Activated CD8-positive, alpha-beta memory T cell treated with anti-CD3 and anti-CD28 coated beads, Interleukin-2, amount 50 U/mL, for 1 hour (primary cell): Measurements from ENCODE around the gene ATXN1.
A peak's percentile ranks its signal among the peaks of the same experiment; 100 is the strongest.

ENCODE experiments used
- DNase-seq: peaks from one replicate; pipeline ENCODE4 v3.0.0-alpha.2; 2020; ENCODE audit errors: extremely low read depth

Gene ATXN1

DNA sequence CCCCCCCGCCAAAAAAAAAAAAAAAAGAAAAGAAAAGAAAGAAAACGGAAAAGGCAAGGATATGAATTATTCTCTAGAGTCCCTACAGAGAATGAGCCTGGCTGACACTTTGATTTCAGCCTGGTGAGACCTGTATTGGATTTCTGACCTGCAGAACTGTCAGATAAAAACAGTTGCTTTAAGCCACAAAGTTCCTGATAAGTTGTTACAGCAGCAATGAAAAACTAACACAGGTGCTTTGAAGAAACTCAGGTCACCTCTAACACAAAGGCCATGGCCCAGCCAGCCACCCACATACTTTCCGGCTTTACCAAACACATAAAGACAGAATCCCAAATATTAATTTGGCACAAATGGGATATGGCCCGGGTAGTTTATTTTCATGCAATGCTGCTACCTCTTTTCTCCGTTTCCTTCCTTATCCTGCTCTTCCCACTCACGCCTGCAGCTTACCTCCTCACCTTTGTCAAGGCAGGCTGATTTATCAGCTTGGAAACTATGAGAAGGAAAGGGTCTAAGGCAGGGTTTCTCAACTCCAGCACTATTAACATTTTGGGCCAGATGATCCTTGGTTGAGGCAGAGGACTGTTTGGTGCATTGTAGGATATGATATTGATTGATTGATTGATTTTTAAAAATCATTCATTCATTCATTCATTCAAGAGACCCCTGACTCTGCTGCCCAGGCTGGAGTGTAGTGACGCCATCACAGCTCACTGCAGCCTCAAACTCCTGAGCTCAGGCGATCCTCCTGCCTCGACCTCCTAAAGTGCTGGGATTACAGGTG is 88.1 kb downstream of the ATXN1 start:
- DNase-seq = no peak

DNA sequence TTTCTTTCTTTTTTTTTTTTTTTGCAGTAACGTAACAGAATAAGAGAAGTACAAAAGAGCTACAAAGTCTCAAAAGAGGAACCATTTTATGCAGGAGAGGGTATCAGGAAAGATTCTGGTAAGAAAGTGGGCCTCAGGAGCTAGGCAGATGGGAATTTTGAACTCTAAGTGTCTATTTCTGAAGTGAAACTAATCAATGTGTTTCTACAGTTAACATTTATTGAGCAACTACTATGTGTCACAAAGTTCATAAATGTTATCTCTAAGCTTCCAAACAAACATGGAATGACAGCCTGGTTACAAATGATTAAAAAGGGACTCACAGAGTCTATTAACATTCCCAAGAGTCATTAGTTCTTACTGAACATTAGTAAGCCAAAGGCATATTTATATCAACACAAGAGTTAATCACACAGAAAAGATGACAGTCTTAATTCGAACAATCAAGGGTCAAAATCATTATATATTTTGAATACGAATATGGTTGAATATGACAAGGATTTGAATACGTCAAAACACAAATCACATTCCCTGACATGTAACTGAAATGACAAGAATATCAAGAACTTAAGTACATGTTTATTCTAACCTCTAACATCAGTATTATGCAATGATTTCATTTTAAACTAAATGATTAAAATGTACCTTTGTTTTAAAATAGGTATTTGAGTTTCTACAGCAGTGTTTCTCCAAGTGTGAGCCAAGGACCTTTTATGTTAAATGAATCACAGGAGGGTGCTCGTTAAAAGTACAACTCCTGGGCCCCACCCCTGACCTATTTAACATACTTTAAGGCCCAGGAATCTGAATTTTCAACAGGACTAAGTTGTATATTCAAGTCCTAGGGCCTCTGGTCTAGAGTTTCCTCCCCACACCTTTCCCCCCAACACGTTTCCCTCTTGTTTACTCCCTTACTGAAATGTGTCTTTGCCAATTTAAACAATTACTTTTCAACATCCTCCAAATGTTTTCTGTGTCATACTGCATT is 89.7 kb downstream of the ATXN1 start:
- DNase-seq = no peak

DNA sequence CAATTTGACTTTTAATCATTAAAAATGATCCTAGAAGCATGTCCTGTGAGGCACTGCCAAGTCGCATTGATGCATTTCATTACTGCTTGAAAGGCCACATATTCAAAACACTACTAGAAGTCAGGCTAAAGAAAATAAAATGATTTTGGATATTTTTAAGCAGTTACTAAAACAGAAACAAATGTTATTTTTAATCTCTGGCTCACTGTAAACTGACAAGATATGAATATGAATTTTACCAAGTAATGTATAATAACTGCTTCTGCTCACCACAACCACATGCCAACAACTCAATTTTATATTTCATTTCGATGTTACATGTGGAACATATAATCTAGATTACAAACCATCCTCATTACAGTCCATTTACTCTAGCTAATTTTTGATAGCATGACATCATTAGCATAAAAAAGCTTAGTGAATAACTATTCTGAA is 90.6 kb downstream of the ATXN1 start:
- DNase-seq = no peak

DNA sequence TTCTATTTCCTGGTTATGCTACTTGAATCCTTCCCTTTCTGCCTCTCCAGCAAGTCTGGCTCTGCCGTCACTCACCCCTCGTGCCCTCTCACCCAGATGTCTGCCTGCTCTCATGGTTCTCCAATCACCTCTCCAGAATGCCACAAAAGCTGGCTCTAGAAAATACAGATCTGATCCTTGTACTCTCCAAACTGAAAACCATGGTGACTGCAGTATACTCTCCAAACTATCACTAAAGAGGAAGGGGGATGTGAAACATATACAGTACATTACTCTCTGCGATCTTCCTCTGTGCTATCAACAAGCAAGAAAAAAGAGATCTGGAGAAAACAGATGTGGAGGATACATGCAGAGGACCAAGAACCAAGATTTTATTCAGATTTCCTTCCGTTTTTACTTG is 91.1 kb downstream of the ATXN1 start:
- no peak for DNase-seq

DNA sequence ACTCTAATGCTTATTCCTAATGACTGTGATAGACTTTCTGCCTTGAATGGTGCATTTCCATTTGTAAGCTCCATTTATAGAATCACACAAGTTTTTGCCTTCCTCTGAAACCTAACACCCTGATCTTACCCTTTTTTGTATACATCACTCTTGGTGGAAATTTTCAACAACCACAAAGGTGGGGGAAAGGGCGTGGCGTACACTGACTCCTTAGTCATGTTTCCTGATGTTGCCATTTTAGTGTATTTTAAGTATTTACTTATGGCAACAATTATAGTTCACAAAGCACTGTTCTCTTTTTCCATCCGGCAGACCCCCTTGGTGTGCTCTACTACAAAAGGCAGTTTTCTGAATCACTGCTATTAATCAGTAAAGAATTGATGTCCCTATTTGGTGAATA is 92.0 kb downstream of the ATXN1 start:
- peak; percentile 29 for DNase-seq

DNA sequence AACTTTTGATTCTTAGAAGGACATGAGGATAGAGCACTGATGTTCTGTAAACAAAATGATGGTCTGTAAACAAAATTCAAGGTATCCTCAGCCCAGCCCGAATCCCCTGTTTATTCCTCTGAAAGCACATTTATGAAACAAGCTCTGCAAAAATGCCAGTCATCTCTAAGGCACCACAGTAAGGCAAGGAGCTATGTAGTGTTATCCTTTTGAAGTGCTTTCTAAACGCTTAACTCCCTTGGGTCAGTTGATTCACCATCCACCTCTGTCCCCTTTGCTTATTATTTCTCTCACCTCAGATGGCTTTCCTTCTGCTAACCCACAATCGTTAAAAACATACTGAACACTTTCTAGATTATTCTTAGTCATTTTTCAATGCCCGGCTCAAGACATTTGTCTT is 93.8 kb downstream of the ATXN1 start:
- no peak for DNase-seq

DNA sequence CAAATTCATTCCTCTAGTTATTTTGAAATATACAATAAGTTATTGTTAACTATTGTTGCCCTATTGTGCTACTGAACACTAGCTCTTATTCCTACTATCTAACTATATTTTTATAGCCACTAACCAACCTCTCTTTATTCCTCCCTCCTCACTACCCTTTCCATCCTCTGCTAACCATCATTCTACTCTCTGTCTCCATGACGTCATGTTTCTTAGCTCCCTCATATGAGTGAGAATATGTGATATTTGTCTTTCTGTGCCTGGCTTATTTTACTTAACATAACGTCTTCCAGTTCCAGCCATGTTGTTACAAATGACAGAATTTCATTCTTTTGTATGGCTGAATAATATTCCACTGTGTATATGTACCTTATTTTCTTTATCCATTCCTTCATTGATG is 95.3 kb downstream of the ATXN1 start:
- no peak for DNase-seq

DNA sequence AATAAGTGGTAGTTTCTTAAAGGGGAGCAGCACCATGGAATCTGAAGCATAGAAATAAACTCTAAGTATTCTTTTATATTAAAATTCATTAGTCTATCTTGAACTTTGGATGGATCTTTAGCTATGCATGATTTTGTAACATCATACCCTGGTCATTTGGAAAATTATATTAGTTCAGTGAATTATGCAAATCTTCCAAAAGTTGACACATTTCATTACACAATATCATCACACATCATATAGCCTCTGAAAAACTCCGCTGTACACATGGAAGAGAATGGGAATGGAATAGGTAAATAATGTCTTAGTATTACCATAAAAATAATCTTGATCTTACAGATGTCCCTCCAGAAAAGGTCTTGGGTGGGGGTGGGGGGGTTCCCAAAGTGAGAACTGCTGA is 96.1 kb downstream of the ATXN1 start:
- no peak for DNase-seq

DNA sequence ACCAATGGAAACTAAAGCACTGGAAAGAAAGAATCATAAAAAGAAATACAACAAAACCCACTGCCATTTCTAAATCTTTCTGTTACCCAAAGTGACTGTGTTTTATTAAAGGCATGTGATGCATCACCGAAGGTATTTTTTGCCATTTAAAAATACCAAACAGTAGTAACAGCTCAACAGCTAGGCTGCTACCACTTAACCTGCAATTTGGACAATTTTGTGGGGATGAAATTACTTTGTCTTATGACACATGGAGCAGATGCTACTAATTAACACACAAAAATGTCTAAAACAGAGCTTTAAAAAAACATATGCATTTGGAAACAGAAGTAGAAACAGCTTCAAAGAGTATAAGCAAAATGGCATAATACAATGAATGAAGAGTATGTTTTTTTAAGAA is 97.4 kb downstream of the ATXN1 start:
- no peak for DNase-seq

DNA sequence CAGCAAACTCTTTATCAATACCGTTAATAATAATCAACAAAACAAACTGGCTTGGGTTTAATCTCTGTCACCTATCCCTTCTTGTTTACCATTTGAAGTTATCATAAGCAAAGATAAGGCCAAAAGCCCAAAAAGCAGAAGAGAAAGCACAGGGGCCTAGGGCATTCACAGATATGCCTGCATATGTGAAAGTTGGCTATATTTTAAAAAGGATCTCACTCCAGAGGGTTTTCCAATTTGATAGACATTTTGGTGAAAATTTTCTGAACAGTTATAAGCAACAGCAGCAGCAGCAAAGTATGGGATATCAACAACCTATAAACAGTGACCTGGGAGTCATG is 101.1 kb downstream of the ATXN1 start:
- DNase-seq = no peak

DNA sequence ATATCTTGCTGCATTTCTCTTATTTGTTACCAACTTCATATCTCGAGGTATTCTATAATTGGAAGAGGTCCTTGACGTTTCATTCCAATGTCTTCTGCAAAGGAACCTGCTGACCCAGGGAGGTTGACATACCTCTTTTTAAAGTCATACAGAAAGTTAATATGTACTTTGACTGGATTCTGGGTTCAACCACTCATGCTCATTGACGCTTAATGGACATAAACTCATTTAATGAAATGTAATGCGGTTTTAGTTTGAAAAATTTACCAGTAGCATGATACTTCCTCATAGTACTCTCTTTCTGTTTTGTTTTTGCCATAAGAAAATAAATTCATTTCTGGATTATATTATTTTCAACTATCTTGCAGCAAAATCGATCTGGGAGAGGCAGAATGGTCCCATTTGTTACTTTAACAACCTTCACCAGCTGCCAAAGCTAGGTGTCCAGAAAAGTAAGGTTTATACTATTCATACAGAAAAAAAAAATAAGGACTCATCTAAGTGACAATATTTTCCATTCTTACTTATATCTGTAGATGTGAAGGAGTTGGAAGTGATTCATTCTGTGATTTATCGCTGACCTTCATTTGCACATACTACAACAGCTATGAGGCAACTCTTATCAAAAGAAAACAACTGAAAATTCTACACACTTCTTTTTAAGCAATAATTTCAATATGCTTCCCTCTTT is 101.6 kb downstream of the ATXN1 start:
- DNase-seq = no peak

DNA sequence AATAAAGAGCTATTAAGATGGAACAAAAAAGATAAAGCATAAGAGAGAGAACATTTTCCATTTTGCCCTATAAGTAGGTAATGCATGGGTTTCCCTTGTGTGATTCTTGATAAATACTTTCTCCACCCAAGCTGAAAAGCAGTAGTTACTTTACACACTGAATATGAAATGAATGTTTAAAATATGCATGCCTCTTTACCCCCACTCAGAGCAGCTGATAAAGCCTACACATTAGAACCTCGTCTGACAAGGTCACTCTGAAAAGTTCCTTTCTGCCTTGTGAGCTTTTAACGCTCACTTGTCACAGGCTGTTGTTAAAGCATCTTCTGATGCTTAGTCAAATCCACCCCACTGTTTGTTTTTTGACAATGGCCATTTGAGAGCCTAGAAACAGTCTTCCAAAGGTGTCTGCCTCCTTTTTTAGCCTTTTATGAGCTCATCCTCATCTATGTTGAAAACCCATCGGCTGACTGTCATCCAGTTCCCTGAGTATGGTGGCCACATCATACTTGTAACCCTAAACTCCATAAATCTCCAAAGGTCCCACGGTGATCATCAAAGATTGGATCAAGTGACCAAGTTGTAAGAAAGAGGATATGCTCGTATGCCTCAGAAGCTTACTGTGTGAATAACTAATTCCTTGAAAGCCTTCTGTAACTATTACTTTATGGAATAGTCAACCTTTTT is 102.8 kb downstream of the ATXN1 start:
- DNase-seq = no peak

DNA sequence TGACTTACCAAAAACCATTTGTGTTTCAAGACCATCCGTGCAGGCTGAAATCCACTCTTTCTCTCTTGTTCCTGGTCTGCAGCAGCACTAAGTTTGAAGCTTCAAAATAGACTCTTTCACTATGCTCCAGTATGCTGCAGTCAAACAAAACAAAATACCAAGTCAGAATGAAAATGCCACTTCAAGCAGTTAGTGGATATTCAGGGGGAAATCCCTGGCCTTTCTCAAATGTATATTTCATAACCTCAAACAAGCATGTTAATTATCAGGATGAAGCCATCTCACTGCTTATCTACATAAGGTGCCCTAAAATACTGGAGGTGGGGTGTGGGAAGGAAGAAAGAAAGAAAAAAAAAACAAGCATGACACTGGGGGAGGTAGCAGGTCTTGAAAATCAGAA is 103.5 kb downstream of the ATXN1 start:
- no peak for DNase-seq

DNA sequence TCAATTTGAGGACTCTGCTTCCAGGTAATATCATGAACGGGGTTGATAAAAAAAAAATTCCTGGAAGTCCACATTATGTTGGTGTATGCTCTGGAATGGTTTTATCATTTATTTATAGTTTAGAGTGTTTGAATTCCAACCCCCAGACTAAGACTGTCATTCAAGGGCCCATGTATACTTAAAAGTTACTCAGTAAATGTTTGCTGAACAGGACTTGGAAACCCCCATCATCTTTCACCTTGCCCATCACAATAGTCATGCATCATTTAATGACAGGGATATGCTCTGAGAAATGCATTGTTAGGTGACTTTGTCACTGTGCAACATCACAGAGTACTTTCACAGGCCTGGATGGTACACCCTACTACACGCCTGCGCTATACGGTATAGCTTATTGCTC is 104.8 kb downstream of the ATXN1 start:
- no peak for DNase-seq

DNA sequence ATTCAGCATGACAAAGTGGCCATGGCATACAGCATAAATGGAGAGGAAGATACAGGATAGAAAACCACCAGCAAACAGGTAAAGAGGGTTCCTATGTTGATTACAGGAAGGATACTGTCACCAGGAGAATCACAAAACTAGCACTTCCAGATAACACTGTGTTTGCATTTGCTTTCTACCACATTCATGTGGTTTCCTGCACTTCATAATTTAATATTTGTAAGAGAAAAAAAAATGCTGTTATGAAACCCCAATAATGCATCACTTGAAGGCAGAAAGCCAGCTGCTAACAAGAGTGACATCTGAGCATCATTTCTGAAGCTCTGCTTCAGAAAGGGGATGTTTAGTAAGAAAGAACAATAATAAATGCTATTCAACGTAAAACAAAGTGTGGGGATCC is 106.6 kb downstream of the ATXN1 start:
- no peak for DNase-seq

DNA sequence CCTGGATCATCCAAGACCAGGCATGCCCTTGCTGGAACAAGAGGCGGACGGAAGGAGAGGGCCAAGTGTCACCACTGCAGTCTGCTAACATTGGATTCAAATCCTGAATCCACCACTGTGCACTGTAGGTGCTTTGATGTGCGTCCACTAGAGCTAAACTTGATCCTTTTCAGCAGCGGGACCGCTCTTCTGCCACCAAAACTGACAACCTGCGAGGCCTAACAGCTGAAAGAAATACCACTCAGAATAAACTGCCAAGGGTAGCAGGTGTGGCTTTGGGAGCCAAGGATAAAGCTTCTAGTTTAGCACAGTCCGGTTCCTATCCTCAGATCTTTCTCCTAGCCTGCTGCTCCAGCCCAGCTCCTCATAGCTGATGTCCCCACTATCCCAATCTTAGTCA is 108.0 kb downstream of the ATXN1 start:
- no peak for DNase-seq

DNA sequence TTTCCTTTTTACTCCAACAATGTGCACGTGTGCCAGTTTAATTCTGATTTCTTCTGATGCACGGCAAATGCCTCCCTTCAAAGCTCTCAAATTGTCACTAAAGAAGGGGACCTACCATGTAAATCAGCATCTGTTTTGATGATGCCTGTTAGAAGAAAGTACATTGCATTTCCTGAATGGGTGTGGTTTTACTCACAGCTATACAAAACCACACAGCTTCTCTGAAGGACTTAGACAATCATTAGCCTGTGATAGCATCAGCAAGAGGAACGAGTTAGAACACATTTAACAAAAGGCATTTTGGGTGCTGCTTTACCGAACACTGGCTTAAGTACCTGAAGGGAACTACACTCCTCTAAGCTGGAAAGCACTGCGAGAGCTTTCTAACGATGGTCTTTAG is 109.4 kb downstream of the ATXN1 start:
- no peak for DNase-seq

DNA sequence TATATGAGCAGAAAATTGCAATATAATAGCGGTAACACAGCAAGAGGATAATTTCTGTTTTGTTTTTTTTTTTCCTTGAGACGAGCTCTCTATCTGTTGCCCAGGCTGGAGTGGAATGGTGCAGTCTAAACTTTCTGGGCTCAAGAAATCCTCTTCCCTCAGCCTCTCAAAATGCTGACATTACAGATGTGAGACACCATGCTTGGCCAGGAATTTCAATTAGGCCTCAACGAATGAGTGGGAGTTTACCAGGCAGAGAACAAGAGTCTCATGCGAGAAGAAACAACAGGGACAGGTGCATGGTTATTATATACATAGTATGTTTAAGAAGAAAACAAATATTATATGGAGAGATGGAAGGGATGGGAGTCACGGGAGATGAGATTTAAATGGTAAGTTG is 111.4 kb downstream of the ATXN1 start:
- no peak for DNase-seq

DNA sequence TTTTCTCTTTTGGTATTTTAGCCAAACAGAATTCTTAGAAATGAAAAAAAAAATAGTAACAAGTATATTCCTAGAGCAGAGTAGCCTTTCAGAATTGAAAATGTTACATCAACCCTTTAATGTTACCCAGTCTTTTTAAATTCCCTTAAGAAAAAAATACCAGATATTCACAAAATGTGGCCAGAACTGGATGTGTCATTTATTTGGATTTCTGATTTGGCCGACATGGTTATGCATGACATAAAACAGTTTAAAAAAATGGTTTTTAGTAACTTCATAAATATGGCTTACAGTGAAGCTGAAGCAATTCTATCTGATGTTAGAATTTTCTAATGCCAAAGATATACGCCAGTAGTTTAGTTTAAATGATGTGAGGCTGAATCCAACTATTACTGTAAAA is 112.0 kb downstream of the ATXN1 start:
- DNase-seq = no peak

DNA sequence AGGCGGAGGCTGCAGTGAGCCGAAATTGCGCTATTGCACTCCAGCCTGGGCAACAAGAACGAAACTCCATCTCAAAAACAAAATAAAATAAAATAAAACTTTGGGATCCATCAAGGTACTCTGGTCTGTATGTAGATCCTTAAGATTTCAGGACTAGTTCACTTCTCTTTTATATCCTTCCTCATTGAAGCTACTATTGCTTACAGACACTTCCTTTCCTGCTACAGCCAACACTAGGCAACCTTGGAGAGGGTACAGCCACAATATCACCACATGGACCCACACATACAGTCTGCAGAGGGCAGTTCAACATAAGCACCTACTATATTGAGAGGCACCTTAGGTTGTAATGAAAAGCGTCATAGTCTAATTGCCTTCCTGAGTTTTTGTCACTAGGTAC is 113.3 kb downstream of the ATXN1 start:
- no peak for DNase-seq

DNA sequence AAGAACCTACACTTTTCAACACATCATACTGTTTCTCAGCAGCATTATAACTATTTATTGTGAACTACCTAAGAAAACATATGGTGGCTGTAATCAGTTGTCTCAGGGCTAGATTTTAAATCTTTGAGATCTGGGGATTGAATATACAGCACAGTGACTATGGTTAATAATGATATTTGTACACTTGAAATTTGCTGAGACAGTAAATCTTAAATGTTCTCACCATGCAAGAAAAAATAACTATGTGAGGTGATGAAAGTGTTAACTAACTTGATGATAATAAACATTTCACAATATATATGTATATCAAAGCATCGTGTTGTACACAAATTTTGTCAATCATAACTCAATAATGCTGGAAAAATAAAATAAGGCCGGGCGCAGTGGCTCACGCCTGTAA is 113.8 kb downstream of the ATXN1 start:
- no peak for DNase-seq
